ENCODE measurements around the gene RIC1.
"Not testable (repeated sequence)": the region's sequence is repeated elsewhere in the genome, so short reads cannot be mapped to it uniquely, and the experiment has no call there.

RIC1 gene, protein sequence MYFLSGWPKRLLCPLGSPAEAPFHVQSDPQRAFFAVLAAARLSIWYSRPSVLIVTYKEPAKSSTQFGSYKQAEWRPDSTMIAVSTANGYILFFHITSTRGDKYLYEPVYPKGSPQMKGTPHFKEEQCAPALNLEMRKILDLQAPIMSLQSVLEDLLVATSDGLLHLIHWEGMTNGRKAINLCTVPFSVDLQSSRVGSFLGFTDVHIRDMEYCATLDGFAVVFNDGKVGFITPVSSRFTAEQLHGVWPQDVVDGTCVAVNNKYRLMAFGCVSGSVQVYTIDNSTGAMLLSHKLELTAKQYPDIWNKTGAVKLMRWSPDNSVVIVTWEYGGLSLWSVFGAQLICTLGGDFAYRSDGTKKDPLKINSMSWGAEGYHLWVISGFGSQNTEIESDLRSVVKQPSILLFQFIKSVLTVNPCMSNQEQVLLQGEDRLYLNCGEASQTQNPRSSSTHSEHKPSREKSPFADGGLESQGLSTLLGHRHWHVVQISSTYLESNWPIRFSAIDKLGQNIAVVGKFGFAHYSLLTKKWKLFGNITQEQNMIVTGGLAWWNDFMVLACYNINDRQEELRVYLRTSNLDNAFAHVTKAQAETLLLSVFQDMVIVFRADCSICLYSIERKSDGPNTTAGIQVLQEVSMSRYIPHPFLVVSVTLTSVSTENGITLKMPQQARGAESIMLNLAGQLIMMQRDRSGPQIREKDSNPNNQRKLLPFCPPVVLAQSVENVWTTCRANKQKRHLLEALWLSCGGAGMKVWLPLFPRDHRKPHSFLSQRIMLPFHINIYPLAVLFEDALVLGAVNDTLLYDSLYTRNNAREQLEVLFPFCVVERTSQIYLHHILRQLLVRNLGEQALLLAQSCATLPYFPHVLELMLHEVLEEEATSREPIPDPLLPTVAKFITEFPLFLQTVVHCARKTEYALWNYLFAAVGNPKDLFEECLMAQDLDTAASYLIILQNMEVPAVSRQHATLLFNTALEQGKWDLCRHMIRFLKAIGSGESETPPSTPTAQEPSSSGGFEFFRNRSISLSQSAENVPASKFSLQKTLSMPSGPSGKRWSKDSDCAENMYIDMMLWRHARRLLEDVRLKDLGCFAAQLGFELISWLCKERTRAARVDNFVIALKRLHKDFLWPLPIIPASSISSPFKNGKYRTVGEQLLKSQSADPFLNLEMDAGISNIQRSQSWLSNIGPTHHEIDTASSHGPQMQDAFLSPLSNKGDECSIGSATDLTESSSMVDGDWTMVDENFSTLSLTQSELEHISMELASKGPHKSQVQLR (N-terminal part only)

DNA sequence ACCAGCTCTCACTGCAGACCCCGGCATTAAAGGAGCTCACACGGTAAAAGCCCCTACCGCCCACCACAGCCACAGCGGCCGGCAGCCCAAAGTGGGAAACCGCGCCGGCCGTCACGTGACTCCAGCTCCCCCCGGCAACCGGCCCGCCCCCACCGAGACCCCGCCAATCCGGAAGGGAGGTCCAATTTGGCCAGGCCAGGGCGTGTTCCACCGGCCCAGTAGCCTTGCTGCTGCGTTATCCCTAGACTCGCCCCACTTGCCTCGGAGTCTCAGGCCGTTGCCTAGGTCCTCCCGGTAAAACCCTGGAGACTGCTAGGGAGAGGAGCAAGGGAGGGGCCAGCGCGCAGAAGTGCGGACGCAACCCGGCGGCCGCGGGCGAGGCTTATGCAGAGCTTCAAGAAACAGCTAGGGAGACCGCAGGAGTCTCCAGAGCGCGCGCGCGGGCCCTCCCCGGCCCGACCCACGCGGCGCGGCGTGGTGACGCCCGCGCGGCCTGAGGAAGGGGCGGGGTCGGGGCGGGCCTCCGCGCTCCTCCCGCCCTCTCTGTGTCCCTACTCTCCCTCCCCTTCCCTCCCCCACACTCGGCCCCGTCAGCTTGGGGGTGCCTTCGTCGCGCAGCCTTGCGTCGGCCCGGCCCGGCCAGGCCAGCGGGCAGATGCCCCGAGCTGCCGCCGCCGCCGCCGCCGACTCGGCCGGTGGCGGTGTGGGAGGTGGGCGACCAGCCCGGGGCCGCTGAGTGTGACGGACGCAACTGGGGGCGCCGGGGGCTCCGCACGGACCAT is at the start of gene RIC1:
TSS of gene RIC1 (plus strand) at position 578 of the 782 bp plus-strand sequence. CDS start at position 781, 203 bp downstream.
- DNase-seq (ENCODE audit: low read depth): peak; percentile 63

DNA sequence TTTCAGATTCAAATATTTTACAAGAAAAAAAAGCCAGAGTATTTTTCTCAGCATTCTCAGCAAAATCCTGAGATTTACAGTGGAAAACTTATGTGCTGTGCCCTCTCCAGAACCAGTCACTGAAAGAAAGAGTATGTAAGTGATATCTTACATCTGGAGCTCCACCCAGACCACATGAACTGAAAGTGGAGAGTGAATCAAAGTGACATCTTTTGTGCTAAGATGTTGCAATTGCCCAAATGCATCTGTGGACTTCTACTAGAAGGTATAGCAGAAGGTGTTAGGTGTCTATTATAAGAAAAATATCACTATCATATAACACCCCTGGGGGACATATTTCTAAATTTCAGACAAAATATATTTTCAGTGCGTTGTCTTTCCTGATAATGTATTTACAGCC is 49.0 kb upstream of the RIC1 start:
- no peak for DNase-seq (ENCODE audit: low read depth)

DNA sequence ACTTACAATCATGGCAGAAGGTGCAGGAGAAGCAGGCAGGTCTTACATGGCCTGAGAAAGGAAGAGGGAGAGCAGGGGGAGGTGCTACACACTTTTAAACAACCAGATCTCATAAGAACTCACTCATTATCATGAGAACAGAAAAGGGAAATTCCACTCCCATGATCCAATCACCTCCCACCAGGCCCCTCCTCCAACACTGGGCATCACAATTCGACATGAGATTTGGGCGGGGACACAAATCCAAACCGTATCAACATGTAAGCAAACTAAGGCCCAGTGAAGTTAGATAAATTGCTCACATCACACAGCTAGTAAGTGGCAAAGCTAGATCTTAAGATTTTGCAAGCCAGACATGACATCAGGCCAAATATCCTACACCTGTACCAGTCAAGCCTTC is 48.3 kb upstream of the RIC1 start:
- DNase-seq (ENCODE audit: low read depth): no peak

- not testable (repeated sequence) for DNase-seq (ENCODE audit: low read depth)
These were observed 47.2 kb upstream of the RIC1 start for GRCh38 chr9:5581706-5582105.

GRCh38 chr9:5582835-5583195 is 46.1 kb upstream of the RIC1 start:
- DNase-seq (ENCODE audit: low read depth): no peak

- DNase-seq (ENCODE audit: low read depth): peak; percentile 31
These were observed 42.5 kb upstream of the RIC1 start for GRCh38 chr9:5586391-5586802.

GRCh38 chr9:5587024-5587423 is 41.9 kb upstream of the RIC1 start:
- peak; percentile 51 for DNase-seq (ENCODE audit: low read depth)

DNA sequence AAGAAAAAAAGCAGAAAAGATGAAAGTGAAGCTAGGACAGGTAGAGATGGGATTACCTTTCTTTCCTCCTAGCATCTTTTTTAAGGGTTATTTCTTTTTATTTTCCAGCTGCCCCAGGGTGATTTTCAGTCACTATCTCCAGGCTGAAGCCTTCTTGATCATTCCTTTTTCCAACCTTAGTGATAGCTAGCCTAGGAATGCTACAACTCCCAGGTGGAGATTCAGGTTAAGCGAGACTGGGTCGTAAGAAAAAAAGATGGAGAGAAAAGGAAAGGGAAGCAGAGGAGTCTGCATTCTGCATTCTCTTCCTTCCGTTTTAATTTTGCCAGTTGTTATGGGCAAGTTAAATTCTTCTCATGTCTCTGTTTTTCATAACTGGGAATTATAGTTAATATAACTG is 36.7 kb upstream of the RIC1 start:
- DNase-seq (ENCODE audit: low read depth): no peak

DNA sequence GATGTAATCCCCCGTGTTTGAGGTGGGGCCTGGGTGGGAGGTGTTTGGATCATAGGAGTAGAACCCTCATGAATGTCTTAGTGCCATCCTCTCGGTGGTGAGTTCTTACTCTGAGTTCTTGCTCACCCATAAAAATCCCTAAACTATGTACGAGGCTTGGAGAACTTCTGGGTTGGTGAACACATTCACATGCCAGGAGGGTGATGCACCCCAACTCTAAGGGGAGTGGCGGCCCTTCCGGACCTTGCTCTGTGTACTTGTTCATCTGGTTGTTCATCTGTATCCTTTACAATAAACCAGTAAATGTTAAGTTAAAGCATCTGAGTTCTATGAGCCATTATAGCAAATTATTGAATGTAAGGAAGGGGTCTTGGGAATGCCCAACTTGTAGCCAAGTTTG is 36.0 kb upstream of the RIC1 start:
- DNase-seq (ENCODE audit: low read depth): no peak

GRCh38 chr9:5593904-5594303 is 35.0 kb upstream of the RIC1 start:
- no peak for DNase-seq (ENCODE audit: low read depth)

GRCh38 chr9:5596173-5596572 is 32.7 kb upstream of the RIC1 start:
- DNase-seq (ENCODE audit: low read depth): no peak

DNA sequence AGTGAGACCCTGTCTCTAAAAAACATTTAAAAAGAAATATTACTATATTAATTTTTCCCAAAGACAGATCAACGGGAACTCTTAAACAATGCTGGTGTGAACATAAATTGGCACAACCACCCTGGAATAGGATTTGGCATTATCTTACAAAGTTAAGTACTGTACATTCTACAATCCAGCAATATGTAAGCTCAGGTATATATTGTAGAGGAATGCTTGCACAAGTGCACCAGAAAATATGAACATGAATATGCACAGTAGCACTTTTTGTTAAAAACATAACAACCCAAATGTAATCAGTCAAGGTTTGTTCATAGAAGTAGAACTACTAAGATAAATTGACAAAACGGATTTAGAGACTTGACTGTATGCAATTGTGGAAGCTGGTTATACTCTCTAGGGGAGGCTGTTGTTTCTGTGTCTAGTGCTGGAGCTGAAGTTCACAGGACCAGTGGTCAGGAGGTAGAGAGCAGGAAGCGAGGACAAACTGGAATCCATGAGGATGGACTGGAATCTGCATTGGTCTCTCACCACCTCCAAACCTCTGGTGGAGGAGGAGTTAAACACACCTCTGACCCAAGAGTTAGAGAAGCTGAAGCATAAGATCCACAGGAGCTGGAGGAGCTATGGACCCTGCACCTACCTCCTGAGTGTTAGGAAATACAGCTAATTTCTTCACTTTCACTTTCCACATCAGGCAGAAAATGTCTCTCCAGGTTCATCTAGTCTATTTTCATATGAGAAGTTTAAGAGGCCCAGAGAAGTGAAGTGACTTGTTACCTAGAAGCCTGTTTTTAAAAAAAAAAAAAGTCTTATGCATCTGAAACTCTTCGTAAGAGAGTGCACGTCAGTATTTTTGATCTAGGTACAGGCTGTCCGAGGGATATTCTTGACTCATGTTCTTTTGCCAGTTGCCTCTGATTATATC is 20.3 kb upstream of the RIC1 start:
- no peak for DNase-seq (ENCODE audit: low read depth)

DNA sequence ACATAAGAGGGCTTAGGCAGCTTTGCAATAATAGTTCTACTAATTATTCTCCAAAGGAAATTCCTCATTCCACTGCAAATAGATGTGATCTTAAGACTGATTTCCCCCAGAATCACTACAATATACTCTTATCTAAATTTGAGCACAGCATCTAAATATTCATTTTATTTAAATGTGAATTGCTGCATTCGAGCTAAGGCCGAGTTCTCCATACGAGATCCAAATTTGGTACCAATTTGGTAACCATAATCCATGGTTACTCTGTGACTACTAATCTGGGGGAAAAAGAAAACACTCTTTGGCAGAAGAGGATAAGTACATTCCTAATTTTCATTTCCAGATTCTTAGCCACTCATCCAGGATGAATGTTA is 19.7 kb upstream of the RIC1 start:
- no peak for DNase-seq (ENCODE audit: low read depth)

- no peak for DNase-seq (ENCODE audit: low read depth)
These were observed 18.4 kb upstream of the RIC1 start for GRCh38 chr9:5610491-5610890.

DNA sequence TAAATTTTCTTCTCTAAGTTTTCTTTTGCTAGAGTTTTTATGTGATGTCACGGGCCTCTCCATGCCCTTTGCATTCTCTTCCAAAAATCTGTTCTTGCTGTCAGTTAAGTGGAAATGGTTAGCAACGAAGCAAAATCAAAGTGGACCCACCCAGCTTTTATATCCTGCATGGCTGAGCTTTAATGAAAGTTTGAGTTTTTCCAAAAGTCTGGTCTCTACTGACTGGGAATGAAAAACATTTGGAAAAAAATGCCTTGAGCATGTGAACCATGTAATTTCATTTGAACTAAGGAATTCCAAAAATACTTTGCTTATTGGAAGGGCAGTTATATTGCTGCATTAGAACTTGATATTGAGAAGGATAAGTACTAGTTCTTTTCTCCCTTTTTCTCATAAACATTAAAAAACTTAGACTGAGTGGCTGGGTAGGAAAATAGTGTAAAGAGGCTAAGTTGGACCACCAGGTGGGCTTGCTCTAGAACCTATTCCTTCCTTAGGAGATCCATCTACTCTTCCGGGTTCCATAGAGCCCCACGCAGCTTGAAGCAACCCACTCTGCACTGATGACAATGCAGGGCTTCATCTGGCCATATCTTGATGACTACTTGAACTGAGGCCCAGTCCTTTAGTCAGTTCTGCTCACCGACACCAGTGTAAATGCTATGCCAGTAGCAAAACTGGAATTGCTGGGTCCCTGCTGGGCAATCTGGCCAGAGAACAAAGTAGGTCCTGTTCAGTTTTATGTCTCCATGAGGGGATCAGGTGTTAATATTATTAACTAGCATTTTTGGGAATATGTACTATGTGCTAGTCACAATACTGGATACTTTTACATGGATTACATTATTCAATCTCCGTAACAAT is 17.4 kb upstream of the RIC1 start:
- DNase-seq (ENCODE audit: low read depth): no peak

GRCh38 chr9:5612185-5612530 is 16.7 kb upstream of the RIC1 start:
- no peak for DNase-seq (ENCODE audit: low read depth)

- DNase-seq (ENCODE audit: low read depth): no peak
These were observed 14.7 kb upstream of the RIC1 start for GRCh38 chr9:5614192-5614591.

DNA sequence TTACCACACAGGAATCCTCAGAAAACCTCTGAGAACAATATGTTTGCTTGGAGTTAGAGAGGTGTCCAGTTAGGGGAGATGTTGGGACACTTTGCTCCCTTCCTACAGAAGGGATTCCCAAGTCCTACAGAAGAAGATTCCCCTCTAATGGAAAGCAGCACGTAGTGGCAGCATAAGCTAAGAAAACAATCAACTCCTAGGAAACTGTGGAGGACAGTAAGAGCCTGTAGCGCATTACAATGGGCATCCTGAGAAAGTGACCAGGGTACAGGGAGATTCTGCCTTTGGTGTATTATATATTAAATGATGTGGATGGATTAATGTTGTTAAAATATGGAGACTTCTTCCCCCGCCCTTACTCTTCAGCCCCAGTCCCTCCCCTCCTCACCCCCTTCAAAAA is 13.9 kb upstream of the RIC1 start:
- DNase-seq (ENCODE audit: low read depth): no peak

DNA sequence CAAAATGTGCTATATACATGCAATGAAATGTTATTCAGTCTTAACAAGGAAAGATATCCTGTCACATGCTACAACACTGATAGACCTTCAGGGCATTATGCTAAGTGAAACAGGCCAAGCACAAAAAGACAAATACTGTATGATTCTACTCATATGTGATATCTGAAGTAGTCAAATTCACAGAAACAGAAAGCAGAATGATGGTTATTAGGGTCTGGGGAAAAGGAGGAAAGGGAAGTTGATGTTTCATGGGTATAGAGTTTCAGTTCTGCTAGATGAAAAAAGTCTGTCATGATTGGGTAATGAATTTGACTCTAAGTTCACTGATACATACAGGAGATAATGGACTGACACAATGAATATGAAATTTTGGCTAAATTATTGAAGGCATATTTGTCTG is 11.2 kb upstream of the RIC1 start:
- no peak for DNase-seq (ENCODE audit: low read depth)

GRCh38 chr9:5620494-5620893 is 8.4 kb upstream of the RIC1 start:
- no peak for DNase-seq (ENCODE audit: low read depth)

Data from HS-27A (cell line).